ENCODE measurements around the gene ATP2B2.

The ATP2B2 gene

GRCh38 chr3:10312861-10313260 lies 192.5 kb downstream of the ATP2B2 start:
- Histone ChIP-seq H3K9ac (ENCODE audit: low read length) (no peak overlapping the region), H3K36me3 (ENCODE audit: control insufficient read depth, insufficient read depth, low read length) (peaks cover 8% of the 10 kb centered on the region), H3K4me3 (ENCODE audit: low read length) (no peak overlapping the region)

GRCh38 chr3:10312391-10312790 lies 193.0 kb downstream of the ATP2B2 start:
- Histone ChIP-seq H3K9me3 (ENCODE audit: control insufficient read depth, low read length) (no peaks in the 10 kb centered on the region), H3K27me3 (ENCODE audit: control insufficient read depth, insufficient read depth, low read length) (no peaks in the 10 kb centered on the region), H3K36me3 (ENCODE audit: control insufficient read depth, insufficient read depth, low read length) (peaks cover 8% of the 10 kb centered on the region), H3K4me1 (ENCODE audit: control insufficient read depth, insufficient read depth, low read length) (no peaks in the 10 kb centered on the region), H3K4me3 (ENCODE audit: low read length) (no peak overlapping the region), H3K9ac (ENCODE audit: low read length) (no peak overlapping the region)

More at GRCh38 chr3:10312861-10313260, 192.5 kb downstream of the ATP2B2 start:
- no peaks in the 10 kb centered on the region for H3K4me1 ChIP-seq (ENCODE audit: control insufficient read depth, insufficient read depth, low read length)
- no peaks in the 10 kb centered on the region for H3K9me3 ChIP-seq (ENCODE audit: control insufficient read depth, low read length)
- no peaks in the 10 kb centered on the region for H3K27me3 ChIP-seq (ENCODE audit: control insufficient read depth, insufficient read depth, low read length)

- Histone ChIP-seq H3K36me3 (ENCODE audit: control insufficient read depth, insufficient read depth, low read length) (peaks cover 8% of the 10 kb centered on the region), H3K4me1 (ENCODE audit: control insufficient read depth, insufficient read depth, low read length) (no peaks in the 10 kb centered on the region), H3K4me3 (ENCODE audit: low read length) (no peak overlapping the region), H3K27me3 (ENCODE audit: control insufficient read depth, insufficient read depth, low read length) (no peaks in the 10 kb centered on the region), H3K9ac (ENCODE audit: low read length) (no peak overlapping the region), H3K9me3 (ENCODE audit: control insufficient read depth, low read length) (no peaks in the 10 kb centered on the region)
Measured at GRCh38 chr3:10311710-10312109, 193.7 kb downstream of the ATP2B2 start.

- Histone ChIP-seq H3K4me3 (ENCODE audit: low read length) (no peak overlapping the region), H3K27me3 (ENCODE audit: control insufficient read depth, insufficient read depth, low read length) (no peaks in the 10 kb centered on the region), H3K9ac (ENCODE audit: low read length) (no peak overlapping the region), H3K4me1 (ENCODE audit: control insufficient read depth, insufficient read depth, low read length) (no peaks in the 10 kb centered on the region), H3K9me3 (ENCODE audit: control insufficient read depth, low read length) (no peaks in the 10 kb centered on the region), H3K36me3 (ENCODE audit: control insufficient read depth, insufficient read depth, low read length) (peaks cover 8% of the 10 kb centered on the region)
Measured at GRCh38 chr3:10310578-10310977, 194.8 kb downstream of the ATP2B2 start.

- H3K4me1 ChIP-seq (ENCODE audit: control insufficient read depth, insufficient read depth, low read length), result no peaks in the 10 kb centered on the region
- H3K9ac ChIP-seq (ENCODE audit: low read length), result no peak overlapping the region
- peaks cover 15% of the 10 kb centered on the region for H3K36me3 ChIP-seq (ENCODE audit: control insufficient read depth, insufficient read depth, low read length)
- H3K4me3 ChIP-seq (ENCODE audit: low read length), result no peak overlapping the region
- no peaks in the 10 kb centered on the region for H3K9me3 ChIP-seq (ENCODE audit: control insufficient read depth, low read length)
- H3K27me3 ChIP-seq (ENCODE audit: control insufficient read depth, insufficient read depth, low read length), result no peaks in the 10 kb centered on the region
Measured at GRCh38 chr3:10309736-10310135, 195.7 kb downstream of the ATP2B2 start.

- Histone ChIP-seq H3K4me3 (ENCODE audit: low read length) (no peak overlapping the region), H3K36me3 (ENCODE audit: control insufficient read depth, insufficient read depth, low read length) (peaks cover 23% of the 10 kb centered on the region), H3K4me1 (ENCODE audit: control insufficient read depth, insufficient read depth, low read length) (no peaks in the 10 kb centered on the region)
Measured at GRCh38 chr3:10308678-10309077, 196.7 kb downstream of the ATP2B2 start.

GRCh38 chr3:10306156-10306555 lies 199.2 kb downstream of the ATP2B2 start:
- H3K36me3 ChIP-seq (ENCODE audit: control insufficient read depth, insufficient read depth, low read length), result peaks cover 23% of the 10 kb centered on the region
- no peaks in the 10 kb centered on the region for H3K4me1 ChIP-seq (ENCODE audit: control insufficient read depth, insufficient read depth, low read length)
- H3K4me3 ChIP-seq (ENCODE audit: low read length), result no peak overlapping the region
- no peak overlapping the region for H3K9ac ChIP-seq (ENCODE audit: low read length)
- no peaks in the 10 kb centered on the region for H3K9me3 ChIP-seq (ENCODE audit: control insufficient read depth, low read length)
- H3K27me3 ChIP-seq (ENCODE audit: control insufficient read depth, insufficient read depth, low read length), result no peaks in the 10 kb centered on the region

More at GRCh38 chr3:10308678-10309077, 196.7 kb downstream of the ATP2B2 start:
- no peaks in the 10 kb centered on the region for H3K9me3 ChIP-seq (ENCODE audit: control insufficient read depth, low read length)
- no peak overlapping the region for H3K9ac ChIP-seq (ENCODE audit: low read length)
- no peaks in the 10 kb centered on the region for H3K27me3 ChIP-seq (ENCODE audit: control insufficient read depth, insufficient read depth, low read length)

GRCh38 chr3:10305331-10305902 lies 200.0 kb downstream of the ATP2B2 start:
- no peak overlapping the region for H3K9ac ChIP-seq (ENCODE audit: low read length)
- H3K4me1 ChIP-seq (ENCODE audit: control insufficient read depth, insufficient read depth, low read length), result no peaks in the 10 kb centered on the region
- peaks cover 26% of the 10 kb centered on the region for H3K36me3 ChIP-seq (ENCODE audit: control insufficient read depth, insufficient read depth, low read length)
- H3K9me3 ChIP-seq (ENCODE audit: control insufficient read depth, low read length), result no peaks in the 10 kb centered on the region
- H3K4me3 ChIP-seq (ENCODE audit: low read length), result no peak overlapping the region
- H3K27me3 ChIP-seq (ENCODE audit: control insufficient read depth, insufficient read depth, low read length), result no peaks in the 10 kb centered on the region

- H3K4me1 ChIP-seq (ENCODE audit: control insufficient read depth, insufficient read depth, low read length), result no peaks in the 10 kb centered on the region
- H3K36me3 ChIP-seq (ENCODE audit: control insufficient read depth, insufficient read depth, low read length), result peaks cover 31% of the 10 kb centered on the region
- H3K4me3 ChIP-seq (ENCODE audit: low read length), result no peak overlapping the region
- H3K9me3 ChIP-seq (ENCODE audit: control insufficient read depth, low read length), result no peaks in the 10 kb centered on the region
- H3K27me3 ChIP-seq (ENCODE audit: control insufficient read depth, insufficient read depth, low read length), result no peaks in the 10 kb centered on the region
- H3K9ac ChIP-seq (ENCODE audit: low read length), result no peak overlapping the region
Measured at GRCh38 chr3:10304905-10305304, 200.5 kb downstream of the ATP2B2 start.

GRCh38 chr3:10303785-10304184 lies 201.6 kb downstream of the ATP2B2 start:
- Histone ChIP-seq H3K4me3 (ENCODE audit: low read length) (no peak overlapping the region), H3K9ac (ENCODE audit: low read length) (no peak overlapping the region), H3K4me1 (ENCODE audit: control insufficient read depth, insufficient read depth, low read length) (no peaks in the 10 kb centered on the region), H3K36me3 (ENCODE audit: control insufficient read depth, insufficient read depth, low read length) (peaks cover 32% of the 10 kb centered on the region), H3K27me3 (ENCODE audit: control insufficient read depth, insufficient read depth, low read length) (no peaks in the 10 kb centered on the region), H3K9me3 (ENCODE audit: control insufficient read depth, low read length) (no peaks in the 10 kb centered on the region)

GRCh38 chr3:10303105-10303504 lies 202.3 kb downstream of the ATP2B2 start:
- Histone ChIP-seq H3K27me3 (ENCODE audit: control insufficient read depth, insufficient read depth, low read length) (no peaks in the 10 kb centered on the region), H3K36me3 (ENCODE audit: control insufficient read depth, insufficient read depth, low read length) (peaks cover 32% of the 10 kb centered on the region), H3K4me1 (ENCODE audit: control insufficient read depth, insufficient read depth, low read length) (no peaks in the 10 kb centered on the region), H3K9me3 (ENCODE audit: control insufficient read depth, low read length) (no peaks in the 10 kb centered on the region), H3K4me3 (ENCODE audit: low read length) (no peak overlapping the region), H3K9ac (ENCODE audit: low read length) (no peak overlapping the region)

- Histone ChIP-seq H3K9me3 (ENCODE audit: control insufficient read depth, low read length) (no peaks in the 10 kb centered on the region), H3K36me3 (ENCODE audit: control insufficient read depth, insufficient read depth, low read length) (peaks cover 27% of the 10 kb centered on the region), H3K27me3 (ENCODE audit: control insufficient read depth, insufficient read depth, low read length) (no peaks in the 10 kb centered on the region), H3K9ac (ENCODE audit: low read length) (no peak overlapping the region), H3K4me1 (ENCODE audit: control insufficient read depth, insufficient read depth, low read length) (no peaks in the 10 kb centered on the region), H3K4me3 (ENCODE audit: low read length) (no peak overlapping the region)
Measured at GRCh38 chr3:10300087-10300486, 205.3 kb downstream of the ATP2B2 start.

- Histone ChIP-seq H3K27me3 (ENCODE audit: control insufficient read depth, insufficient read depth, low read length) (no peaks in the 10 kb centered on the region), H3K4me3 (ENCODE audit: low read length) (no peak overlapping the region), H3K4me1 (ENCODE audit: control insufficient read depth, insufficient read depth, low read length) (no peaks in the 10 kb centered on the region), H3K9ac (ENCODE audit: low read length) (no peak overlapping the region), H3K36me3 (ENCODE audit: control insufficient read depth, insufficient read depth, low read length) (peaks cover 25% of the 10 kb centered on the region), H3K9me3 (ENCODE audit: control insufficient read depth, low read length) (no peaks in the 10 kb centered on the region)
Measured at GRCh38 chr3:10299679-10300078, 205.7 kb downstream of the ATP2B2 start.
